IPS-11a (cell line): Measurements from ENCODE around the gene COX18.

Experiments
- H3K4me3 ChIP-seq: one replicate; pipeline ENCODE4 v1.5.1; 2013; ENCODE audit warnings: low read depth, low read length, control low read depth

COX18 gene

DNA sequence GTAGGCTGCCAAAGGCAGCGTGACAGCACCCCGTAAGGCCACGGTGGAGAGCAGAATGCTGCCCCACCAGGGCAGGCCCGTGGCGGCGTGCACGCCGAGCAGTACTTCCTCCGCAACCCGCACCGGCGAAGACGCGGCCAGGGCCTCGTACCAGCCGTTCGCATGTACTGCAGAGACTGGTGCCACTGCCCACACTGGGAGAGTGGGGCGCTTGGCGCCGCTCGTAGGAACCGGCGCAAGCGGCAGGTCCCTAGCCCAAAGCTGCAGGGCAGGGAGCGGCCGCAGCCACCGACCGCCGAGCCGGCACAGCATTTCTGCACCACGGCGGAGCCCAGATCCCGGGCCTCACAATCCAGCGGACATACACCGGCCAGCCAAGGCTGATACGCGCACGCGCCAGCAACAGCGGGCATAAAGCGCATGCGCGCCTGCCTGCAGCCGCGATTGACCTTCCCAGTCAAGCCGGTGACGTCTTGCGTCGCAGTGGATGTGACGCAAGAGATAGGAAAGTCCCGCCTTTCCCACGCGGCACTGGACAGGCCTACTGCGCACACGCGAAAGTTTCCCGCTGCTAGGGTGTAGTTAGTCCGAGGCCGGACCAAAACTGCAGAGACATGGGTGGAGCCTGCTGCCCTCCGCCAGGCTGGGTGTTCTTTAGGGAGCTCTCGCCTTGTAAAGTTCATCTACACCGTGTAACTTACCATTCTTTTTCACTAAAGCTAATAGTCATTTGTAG lies at the start of gene COX18:
COX18 (minus strand) TSS at position 379 of the 736 bp plus-strand sequence; CDS start at position 312, 67 bp downstream.
- peak within 1 kb of the TSS; percentile 92 for H3K4me3 ChIP-seq

GRCh38 chr4:73109493-73109892 lies 40.0 kb upstream of the COX18 start:
- H3K4me3 ChIP-seq: no peak overlapping the region

DNA sequence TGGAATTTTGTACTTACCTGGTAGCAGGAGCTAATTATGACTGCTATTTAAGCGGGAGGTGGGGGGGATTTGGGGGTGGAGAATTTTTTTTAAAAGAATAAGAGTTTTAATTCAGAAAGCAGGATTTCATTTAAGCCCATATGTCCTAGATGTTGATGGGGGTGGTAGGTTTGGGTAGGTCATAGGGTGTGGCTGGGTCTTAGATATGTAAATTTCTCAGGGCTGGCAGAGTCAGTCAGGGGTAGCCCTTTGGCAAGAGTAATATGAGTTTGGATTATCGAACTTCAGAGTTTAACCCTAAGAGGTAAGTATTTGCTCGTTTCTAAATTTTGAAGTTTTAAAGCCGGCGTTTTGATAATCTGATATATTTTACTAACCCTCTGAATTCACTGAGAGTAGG lies 35.2 kb upstream of the COX18 start:
- H3K4me3 ChIP-seq: no peak overlapping the region

- H3K4me3 ChIP-seq: no peak overlapping the region
Observed at GRCh38 chr4:73103799-73104503, 34.4 kb upstream of the COX18 start.

GRCh38 chr4:73099143-73099542 lies 29.6 kb upstream of the COX18 start:
- H3K4me3 ChIP-seq: no peak overlapping the region

GRCh38 chr4:73098713-73099112 lies 29.2 kb upstream of the COX18 start:
- H3K4me3 ChIP-seq: no peak overlapping the region

DNA sequence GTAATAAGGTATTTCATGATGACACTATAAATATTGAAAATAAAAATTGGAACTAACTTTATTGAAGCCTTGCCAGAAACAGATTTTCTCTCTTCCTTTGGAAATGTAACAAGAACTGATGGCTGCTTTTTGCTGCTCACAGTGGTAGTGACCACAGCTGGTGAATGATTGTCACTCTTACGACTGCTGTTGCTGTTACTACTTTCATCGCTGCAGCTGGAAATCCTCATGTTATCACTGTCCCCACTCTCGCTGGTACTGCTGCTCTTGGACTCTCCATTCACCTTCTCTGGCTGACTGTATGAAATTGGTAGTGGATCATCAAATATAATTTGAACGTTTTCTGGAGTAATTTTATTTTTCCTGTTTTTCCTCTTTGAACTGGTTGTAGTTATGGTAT lies 28.5 kb upstream of the COX18 start:
- no peak overlapping the region for H3K4me3 ChIP-seq

DNA sequence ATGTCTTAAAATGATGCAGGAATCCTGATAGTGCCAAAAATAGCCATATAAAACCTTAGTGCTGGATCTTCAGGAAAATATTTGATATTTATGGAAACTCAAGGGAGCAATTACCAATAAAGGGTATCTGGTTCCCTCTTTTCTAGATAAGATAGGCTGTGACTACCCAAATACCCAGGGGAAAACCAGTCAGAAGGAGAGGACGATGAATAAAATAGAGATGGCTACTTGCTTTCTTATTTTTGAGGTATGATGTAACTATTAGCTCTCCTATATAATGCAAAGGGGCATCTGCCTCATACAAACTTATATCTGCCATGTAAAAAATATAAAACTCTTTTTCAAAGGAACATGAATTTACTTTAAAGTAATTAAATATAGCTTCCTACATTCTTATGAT lies 23.4 kb upstream of the COX18 start:
- H3K4me3 ChIP-seq: no peak overlapping the region

DNA sequence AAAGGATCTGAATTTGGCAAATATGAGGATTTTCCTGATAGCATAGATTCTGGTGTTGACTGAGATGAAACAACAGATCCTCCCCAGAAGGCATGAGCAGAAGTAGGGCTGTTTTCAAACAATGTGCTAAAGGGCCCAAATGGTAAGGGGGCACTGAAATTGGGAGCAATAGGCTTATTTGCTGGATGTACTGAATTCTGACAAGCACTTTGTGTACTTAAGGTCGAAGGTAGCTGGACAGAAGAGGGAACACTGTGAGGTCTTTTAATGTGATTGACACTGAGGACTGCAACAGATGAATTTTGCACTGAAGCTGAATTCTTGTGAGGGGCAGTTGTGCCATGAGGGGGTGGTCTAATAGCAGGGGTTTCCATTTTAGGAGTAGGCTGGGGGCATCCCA lies 21.2 kb upstream of the COX18 start:
- H3K4me3 ChIP-seq: no peak overlapping the region

DNA sequence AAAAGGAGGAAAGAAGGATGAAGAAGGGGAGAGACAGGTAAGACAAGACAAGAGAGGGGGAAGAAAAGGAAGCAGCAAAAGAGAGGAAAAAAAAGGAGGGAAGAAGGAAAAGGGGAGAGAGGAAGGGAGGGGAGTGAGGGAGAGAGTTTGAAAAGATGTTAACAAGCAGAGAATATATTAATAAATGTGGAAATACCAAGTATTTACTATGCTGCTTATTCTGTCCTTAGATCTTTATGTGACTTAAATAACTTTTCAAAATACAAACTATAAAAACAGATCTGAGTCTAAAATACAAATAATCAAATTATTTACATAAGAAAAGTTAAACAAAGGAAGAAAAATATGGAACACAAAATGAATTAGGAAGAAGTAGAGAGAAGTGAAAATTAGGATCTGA lies 18.4 kb upstream of the COX18 start:
- no peak overlapping the region for H3K4me3 ChIP-seq

DNA sequence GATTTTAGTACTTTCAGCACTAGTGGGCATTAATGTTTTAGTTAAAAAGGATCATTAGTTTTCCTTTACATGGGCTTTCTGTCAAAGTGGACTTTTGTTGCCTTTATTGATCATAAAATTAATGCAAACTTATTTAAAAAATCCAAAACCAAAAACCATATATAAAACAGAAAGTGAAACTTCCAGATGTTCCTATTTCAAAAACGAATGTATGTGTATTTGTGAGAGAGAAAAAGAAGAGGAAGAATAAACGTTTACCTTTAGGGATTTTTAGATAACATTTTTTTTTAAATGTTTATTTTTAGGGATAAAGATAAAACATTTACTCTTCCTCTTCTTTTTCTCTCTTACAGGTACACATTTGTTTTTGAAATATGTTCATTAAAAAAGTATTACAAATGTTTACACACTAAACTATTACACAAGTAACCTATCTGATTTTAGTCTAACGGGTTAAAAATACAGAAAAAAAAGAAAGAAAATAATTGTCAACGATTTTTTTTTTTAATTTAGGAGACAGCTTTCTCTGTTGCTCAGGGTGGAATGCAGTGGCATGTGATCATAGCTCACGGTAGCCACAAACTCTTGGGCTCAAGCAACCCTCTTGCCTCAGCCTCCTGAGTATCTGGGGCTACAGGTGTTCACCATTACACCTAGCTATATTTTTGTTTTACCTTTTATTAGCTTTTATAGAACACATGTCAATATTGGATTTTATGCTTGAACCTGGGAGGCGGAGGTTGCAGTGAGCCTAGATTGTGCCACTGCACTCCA lies 16.8 kb upstream of the COX18 start:
- H3K4me3 ChIP-seq: no peak overlapping the region

- H3K4me3 ChIP-seq: no peak overlapping the region
Observed at GRCh38 chr4:73080789-73081188, 11.3 kb upstream of the COX18 start.

DNA sequence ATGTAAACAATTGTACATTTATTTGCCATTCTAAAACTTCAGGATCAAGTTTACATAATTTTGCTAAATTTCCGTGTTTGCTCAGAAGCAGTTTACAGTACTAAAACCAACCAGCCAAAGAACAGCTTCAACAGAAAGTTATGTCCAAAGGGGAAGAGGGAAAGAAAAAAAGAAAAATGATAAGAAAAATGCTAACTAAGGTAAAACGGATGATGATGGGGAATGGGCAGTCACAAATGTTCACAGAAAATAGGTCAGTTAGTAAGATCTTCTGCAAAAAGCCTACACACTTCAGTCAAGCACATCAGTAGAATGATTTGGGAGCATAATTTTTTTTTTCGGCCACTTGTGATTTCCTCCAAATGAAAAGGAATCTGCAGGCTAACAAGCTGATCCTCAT lies 6.3 kb upstream of the COX18 start:
- no peak overlapping the region for H3K4me3 ChIP-seq

DNA sequence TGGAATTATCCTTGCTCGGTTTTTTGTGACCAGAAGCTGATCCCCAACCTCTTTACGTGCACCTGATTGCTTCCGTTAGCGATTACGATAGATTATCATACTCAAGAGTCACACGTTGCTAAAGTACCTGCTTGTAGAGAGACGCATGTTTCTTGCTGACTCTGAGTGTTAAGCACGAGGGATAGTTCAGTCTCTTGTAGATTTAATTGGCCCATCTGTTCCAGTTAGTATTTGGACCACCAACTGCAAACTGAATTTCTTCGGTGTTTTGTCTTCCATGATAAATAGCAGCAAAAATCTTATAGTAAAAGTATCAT lies 516 bp upstream of the COX18 start:
- H3K4me3 ChIP-seq: peak overlapping the region; percentile 92

- peak overlapping the region; percentile 92 for H3K4me3 ChIP-seq
Observed at GRCh38 chr4:73068491-73069337, 802 bp downstream of the COX18 start.

DNA sequence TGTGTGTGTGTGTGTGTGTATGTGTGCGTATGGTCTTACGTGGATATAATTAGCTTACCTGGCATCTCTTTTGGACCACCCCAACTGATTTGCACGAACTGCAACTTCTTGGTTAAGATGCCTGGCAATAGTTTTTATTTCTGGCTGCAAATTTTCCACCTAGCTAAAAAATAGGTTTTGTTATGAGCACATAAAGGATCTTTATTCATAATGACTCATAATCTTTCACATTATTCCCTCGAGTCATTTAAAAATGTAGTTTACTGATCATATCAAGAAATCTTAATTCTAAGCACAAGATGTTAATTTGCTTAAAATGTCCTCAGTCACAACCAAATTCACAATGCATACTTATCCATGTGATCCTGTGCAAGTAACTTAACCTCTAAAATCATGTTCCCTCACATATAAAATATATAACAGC lies 1.5 kb downstream of the COX18 start:
- H3K4me3 ChIP-seq: peak overlapping the region; percentile 92

GRCh38 chr4:73066928-73067327 lies 2.6 kb downstream of the COX18 start:
- H3K4me3 ChIP-seq: no peak overlapping the region

- H3K4me3 ChIP-seq: no peak overlapping the region
Observed at GRCh38 chr4:73066445-73066844, 3.1 kb downstream of the COX18 start.

DNA sequence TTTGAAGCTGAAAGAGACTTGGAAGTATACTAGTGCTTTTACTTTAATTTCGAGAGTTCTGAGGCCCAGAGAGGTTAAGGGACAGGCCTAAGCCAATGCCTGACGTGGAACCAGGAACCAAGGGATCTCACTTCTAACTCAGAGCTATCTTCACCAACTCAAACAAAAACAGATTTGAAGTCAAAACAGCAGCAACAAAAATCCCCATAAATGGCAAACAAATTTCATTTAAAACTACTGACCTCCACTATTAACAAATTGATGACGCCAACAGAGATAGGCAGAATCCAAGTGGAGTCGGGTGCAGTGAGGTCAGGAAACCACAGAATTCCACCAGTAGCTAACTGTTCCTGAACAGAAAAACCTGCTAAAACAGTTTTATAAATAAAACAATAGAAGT lies 5.0 kb downstream of the COX18 start:
- H3K4me3 ChIP-seq: no peak overlapping the region

DNA sequence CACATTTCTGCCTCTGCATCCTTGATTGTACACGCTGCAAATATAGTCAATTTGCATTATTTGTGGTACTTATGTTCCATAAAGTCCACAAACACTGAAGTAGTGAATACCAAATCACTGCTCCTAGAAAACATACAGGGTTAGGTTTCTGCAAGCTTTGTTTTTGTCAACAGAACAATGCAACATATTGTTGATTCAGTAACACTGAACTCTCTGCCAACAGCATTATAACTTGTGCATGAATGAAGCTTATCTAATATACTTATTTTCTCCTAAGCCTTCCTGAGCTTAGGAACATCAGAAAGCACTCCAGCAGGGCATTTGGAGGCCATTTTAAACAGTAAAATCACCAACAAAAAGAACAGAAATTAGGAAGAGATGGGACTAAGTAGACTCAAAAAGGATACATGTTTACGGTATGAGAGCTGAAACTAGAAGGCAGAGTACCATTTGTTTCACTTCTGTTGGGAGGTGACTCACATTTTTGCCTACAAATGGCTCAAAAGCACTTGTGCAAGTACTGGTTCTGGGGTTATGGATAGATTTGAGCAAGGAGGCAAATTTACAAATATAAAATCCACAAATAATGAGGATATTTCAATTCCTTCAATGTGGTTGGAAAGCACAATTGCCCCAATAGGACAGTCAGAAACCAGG lies 14.1 kb downstream of the COX18 start:
- no peak overlapping the region for H3K4me3 ChIP-seq
